Activated CD4-positive, alpha-beta T cell treated with anti-CD3 and anti-CD28 coated beads, Interleukin-2, amount 50 U/mL, for 24 hours (primary cell): ENCODE measurements around the gene OLFML2B.

Experiments used
- DNase-seq, 2 donors: peaks; one replicate each; pipeline ENCODE4 v3.0.0-alpha.2; 2020; ENCODE audit warnings: low read depth in 1 of 2, low spot score in 1 of 2

The OLFML2B gene

DNA sequence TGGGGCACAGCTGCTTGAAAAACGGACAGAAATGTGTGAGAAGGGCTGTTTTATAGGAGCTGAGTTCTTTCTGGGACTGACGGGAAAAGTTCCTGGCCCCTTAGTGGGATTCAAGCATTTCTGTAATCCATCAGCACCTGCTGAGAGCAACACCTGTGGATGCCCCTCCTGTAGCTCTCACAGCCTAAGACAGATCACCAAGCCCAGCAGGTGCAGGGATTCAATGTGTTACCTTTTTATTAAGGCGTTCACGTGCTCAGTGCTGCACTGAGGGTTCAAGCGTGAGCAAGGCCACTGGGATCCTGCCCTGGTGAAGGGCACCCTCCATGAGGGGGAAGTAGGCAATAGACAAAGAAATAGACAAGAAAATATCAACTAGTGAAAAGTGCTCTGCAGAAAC is 14.9 kb downstream of the OLFML2B start:
- no peak for DNase-seq

DNA sequence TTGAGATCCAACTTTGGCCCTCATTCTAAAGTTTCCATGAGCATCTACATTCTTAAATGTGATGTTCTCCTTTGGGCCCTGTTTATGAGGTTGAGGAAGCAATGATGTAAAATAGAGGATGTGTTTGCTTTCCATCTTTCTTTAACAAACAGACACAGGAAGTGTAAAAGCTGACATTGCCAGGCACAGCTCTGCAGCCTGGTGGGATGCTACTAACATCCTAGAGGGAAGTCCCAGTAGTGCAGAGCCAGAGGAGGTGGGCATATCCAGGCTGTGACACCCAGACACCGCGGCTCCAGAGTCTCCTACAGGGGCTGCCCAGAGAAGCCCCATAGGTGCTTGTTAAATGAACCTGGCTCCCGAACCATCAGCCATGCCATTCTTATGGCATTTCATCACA is 16.2 kb downstream of the OLFML2B start:
- no peak for DNase-seq

DNA sequence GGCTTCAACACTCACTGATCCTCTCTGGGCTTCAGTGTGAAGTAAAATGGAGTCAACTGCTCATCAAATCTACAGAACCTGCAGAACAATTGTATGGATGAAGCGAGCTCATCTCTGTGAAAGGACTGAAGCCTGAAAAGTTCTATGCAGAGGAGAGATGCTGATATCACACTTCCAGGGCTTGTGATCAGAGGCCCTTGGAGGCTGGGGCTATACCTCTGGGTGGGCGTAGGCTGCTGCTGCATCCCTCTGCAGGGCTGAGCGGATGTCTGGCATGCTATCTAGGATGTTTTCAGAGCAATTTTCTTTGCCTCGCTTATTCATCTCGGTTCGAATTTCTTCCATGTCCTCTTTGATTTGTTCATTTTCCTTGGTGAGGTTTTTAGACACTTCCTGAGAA is 17.6 kb downstream of the OLFML2B start:
- DNase-seq = no peak

DNA sequence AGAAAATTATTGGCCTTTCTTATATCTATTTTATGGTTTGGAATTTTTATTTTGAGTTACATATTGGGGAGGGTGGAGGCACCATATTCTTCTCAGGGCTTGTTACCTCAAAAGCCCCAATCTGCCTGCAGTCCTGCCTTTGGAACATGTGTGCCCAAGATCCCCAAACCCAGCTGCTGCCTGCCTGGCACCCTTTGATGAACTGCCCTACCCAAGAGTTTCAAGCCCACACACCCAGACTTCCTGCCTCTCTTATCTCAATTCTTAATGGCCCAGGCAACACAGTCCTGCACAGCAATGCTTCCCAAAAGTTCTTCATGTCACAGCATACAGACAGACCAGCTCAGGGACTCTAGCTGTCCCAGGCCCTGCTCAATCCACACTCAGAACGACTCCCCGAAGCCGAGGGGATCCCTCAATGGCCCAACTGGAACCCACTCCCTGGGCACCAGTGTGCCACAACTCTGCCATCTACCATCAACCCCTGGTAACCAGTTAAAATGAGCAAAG is 19.2 kb downstream of the OLFML2B start:
- no peak for DNase-seq

DNA sequence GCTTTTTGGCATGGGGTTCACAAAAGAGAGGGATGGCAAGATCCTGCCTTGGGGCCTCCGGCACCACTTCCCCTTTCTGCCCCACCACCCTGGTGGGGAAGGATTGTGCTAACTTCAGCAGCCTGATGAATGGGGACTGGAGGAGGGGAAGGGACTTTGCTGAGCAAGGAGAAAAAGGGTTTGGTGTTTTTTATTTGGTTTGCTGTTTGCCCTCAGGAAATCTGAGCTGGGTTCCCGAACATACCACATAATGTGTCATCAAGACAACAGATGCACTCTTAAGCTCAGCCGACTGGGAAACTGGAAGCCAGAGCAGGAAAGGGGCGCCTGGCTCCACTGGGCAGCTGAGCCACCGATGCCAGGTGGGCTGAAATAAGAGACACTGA is 19.8 kb downstream of the OLFML2B start:
- DNase-seq = no peak

DNA sequence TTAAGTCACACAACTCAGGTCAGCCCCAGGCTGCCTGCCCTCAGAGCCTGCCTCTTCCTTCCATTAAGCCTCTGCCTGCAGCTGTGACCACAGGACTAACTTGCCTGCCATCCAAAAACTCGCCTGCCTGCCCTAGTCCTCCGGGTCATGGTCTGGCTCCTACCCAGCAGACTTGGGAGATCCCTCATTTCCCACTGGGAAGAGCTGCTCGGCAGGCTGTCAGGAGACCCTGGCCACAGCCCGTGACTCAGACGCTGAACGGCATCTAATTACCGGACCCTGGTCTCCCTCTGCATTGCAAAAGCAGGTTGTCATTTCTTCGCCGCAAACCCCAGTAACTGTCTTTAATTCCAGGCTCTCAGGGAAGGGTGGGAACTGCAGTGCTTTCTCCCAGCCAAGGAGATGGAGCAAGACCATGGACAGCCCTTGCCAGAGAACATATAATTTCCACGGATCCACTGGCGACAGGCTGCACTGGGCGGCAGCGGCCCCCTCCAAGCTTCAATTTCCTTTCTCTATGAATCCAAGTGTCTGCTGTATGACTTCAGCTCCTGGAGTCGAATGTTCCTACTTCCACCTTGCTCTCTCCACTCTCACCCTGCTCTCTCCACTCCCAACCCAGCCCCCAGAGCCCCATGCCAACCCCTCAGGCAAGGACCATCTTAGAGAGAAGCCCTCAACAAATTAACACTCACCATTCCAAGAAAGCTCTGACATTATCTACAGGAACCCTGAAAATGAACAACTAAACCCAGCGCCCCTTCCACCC is 20.4 kb downstream of the OLFML2B start:
- DNase-seq = no peak

DNA sequence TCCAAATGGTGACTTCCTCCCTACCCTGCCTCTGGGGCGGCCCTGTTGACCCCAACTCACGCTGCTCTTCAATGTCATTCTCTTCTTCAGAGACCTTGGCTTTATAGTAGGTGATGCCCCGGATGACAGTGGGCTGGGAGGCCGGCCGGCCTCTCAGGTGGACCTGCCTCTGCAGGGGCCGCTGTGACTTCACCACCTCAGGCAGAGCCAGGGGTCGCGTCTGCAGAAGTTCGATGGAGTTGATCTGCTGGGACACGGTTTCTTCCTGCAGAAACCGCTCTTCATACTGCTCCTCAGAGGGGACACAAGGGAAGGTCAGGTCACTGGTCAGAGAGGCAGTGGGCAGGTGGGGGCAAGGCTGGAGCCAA is 23.6 kb downstream of the OLFML2B start:
- DNase-seq = no peak

DNA sequence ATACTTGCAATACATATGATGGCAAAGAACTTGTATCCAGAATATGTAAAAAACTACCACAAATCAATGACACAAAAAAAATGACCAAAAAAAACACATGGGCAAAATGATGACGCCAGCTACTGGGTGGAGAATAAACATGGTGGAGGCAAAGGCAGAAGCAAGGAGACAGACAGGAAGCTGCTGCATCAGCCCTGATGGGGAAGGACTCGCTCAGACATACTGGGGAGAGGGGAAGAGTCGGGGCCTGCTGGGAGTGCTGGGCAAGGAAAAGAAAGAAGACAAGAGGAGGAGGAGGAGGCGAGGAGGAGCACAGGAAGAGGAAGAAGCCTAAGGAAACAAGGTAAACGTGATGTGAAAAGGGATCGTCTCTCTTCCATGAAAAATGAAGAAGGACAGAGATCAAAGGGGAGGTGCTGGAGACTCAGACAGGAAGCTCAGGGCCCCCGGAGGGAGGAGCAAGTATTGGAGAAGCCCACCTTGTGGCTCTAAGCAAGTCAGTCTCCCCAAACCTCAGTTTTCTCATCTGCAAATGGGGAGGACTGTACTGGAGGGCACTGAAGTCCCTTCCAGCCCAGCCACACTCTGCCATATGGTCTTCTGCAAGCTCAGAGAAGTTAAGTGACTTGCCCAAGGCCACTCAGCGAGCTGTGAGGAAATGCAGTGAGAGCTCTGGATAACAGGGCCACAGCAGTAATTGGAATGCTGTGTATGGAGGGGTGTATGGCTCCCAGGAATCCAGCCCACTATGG is 24.2 kb downstream of the OLFML2B start:
- no peak for DNase-seq

DNA sequence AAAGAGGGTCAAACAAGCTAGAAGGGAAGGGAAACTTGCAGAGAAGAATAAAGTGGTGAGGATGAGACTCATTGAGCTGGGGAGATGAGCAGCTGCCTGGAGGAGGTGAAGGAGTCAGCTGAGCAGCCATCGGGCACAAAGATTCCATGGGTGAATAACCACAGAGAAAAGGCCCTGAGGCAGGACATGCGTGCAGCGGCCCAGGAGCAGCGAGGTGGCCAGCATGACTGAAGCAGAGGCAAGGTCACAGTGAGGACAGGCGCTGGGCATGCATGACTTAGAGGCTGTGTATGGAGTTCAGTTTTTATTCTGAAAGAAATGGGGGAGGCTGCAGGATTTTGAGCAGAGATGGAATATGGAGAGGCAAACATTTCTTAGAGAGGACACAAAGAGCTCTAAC is 24.9 kb downstream of the OLFML2B start:
- DNase-seq = no peak

DNA sequence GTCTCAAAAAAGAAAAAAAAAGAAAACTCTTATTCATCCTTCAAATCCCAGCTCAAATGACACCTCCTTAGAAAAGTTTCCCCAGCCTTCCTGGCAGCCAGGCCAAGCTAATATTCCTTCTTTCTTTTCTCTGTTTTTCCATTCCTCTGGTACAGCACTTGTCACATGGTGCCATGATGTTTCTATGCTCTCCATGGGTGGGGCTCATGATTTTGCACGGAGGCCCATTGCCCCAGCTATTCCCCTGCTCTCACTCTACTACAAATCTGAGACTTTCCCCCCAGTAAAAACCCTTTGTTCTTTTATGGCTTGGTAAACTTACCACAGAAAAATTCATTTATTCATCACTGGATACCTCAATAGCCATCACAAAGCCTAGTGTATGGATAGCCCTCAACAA is 26.5 kb downstream of the OLFML2B start:
- no peak for DNase-seq

DNA sequence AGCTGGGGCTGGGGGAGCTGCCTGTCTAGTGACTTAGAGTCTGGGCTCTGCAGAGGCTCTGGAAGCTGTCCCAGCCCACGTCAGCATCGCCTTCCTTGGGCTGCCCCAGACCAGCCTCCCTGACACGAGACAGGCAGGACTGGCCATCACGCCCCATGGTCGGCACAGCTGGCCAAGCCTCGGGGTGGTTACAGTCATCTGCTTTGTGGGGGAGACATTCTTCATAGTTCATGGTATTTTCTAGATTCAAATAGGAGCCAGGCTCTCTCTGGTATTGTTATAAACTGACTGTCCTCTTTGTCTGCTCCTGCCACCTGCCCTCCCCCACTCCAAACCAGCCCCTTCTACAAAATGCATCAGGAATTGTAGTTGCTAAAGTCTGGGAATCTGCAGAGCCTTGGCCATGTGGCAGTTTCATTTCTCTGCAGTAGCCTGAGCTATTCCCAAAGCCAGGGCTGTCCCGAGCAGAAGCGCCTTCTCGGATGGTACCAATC is 29.4 kb downstream of the OLFML2B start:
- DNase-seq = no peak

DNA sequence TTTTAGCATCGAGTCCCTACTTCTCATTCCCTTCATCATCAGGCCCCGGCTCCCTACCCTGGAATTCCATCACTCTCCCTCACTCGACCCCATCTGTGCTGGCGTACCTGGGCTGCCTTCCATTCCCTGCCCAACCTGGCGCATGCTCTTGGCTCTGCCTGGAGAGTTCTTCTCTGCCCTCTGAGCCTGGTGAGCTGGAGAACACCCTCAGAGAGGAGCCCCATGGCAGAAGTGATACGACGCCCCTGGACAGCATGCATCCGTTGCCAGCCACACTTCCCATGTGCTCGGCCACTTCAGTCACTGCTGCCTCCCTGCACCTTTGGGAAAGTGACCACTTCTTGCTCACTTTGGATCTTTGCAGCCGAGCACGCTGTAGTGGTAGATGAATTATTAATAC is 30.1 kb downstream of the OLFML2B start:
- no peak for DNase-seq

DNA sequence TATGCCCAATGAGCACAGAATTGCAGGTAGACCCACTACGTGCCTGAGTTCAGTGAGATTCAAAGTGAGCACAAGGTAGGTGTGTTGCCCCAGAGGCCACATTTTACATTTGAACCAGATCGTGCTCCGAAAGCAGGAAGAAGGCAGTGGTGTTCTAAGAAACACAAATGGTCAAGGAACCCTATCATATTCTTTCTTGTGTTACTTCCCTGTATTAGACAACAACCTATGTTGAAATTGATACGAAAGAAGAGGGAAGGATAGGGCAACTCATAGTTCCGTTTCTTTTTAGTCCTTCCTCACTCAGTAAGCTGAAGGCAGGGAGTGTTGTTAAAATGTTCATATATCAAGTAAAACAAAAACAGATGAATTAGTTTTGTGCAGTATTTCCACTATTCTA is 33.9 kb downstream of the OLFML2B start:
- DNase-seq = no peak

DNA sequence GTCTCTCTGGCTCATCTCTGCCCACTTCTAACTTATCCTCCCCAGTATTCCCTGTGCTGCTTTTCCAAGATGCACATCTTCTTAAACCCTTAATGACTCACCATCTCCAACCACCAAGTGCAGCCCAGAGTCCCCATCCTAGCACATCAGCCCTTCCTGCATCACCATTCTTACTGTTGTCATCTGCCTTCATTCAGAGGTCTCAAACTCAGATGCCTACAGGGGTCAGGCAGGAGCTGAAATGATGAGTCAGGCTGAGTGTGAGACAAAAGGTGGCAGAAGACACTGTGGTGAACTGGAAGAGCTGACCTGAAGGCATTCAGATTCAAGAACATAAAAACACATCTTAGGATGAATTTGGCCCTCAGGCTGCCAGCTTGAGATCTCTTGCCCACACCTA is 34.6 kb downstream of the OLFML2B start:
- DNase-seq = no peak

DNA sequence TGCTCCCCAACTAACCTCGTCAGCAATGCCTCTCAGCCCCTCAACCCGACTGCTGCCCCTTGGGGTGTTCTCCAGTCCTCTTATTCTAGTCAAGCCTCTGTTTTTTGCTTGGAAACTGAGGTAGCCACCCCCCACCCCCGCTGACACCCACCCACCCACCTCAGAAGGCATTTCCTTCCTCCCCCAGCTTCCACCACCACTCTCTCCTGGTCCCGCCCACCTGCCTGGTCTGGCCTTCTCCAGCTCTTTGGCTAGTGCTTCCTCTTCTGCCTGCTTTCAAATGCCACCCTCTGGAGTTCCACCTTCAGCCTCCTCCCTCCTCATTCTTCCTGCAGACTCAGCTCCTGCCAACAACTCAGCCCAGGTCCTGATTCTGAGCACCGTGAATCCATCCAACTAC is 35.3 kb downstream of the OLFML2B start:
- DNase-seq = no peak

DNA sequence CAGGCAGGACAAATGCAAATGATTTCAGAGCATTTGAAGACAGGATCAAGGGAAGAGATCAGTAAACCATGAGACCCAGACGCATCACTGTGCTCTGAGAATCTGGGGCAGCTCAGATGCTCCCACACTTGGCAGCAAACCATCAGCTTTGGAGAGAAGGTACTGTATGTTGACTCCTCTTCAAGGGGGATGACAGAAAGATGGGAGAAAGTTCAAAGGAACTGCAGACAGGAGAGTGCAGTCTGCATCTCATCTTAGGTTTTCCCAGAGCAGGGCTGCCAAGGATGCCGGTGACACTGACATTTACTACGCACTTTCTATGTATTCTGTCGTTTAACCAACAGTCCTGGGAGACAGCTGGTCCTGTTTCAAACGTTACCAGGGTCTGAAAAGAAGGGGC is 35.8 kb downstream of the OLFML2B start:
- DNase-seq = no peak

DNA sequence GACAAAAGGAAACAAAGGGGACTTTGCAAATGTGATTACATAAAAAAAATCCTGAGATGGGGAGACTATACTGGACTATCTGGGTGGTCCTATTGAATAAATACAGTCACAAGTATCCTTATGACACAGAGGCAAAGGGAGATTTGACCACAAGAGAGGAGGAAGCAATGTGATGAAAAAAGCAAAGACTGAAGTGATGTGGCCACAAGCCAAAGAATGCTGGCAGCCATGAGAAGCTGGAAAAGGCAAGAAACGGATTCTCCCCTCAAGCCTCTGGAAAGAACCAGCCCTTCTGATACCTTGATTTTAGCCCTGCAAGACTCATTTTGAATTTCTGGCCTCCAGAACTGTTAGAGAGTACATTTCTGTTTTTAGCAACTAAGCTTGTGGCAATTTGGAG is 36.4 kb downstream of the OLFML2B start:
- DNase-seq = no peak

DNA sequence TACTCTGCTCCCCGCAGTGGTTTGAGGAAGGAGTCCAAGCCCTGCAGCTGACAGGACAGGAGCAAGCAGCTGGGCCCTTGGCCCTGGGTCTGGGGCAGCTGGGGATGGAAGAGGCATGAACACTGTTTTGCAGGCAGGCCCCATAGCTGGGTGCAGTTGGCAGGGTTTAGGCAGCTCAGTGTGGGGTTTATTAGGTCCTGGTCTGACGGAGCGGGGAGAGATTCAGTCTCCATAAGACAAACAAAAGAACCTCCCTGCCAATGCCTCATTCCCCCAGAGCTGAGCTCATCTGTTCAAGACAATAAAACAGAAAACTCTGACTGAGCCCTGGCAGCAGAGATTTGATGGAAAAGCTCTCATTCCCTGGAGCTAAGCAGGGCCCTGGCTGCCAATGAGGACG is 37.3 kb downstream of the OLFML2B start:
- no peak for DNase-seq

DNA sequence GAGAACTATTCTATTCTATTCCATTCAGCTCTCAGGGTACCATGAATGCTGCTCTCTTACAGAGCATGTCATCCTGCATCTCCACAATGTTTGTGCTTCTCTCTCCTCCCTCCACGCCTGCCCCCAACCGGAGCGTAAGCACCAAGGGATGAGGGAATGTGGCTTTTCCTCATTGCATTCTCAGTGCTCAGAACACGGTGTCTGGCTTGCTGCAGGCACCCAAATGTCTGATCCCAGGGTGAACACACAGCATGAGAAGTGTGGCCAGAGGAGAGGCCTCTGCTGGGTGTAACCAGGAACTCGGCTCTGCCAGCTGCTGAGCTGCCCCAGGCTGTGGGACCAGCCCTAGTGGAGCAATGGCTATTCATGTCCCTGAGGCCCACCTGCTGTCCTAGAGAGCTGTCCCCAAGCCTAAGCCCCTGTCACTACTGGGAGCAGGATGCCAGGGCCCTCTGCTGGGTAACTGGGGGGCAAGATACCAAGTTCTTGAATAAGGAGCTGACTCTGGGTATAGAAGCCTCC is 38.3 kb downstream of the OLFML2B start:
- no peak for DNase-seq

DNA sequence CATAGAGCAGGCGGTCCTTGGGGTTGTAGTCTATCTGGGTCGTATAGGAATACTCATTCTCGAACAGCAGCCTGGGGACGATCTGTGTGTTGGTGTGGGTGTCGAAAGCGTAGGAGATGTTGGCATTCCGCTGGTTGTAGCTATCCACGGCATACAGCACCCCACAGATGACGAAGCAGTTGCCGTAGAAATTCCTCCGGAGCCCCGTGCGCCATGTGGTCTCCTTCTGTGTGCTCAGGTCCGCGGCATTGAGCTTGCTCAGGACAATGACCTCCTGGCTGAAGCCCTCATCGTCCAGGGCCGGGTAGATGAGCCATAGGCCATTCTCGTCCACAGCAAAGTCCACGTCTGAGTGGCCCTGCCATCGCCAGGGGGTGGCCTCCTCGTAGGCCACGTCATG is 39.9 kb downstream of the OLFML2B start:
- no peak for DNase-seq

DNA sequence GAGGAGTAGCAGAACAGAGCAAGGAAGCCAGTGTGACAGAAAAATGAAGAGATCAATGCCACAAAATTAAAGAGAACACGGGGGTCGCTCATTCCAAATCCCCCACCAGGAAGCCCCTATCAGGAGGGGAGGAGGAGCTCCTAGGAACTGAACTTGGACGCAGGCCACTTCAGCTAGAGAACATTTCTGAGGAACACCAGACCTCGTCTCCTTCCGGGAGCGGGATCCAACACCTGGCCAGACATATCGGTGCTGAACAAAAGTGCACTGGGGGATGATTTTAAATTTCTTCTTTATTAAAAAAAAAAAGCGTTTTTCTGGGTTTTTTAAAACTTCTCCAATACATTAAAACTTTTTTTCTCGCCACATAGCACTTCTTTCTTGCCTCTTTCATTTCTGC is 40.8 kb downstream of the OLFML2B start:
- no peak for DNase-seq

DNA sequence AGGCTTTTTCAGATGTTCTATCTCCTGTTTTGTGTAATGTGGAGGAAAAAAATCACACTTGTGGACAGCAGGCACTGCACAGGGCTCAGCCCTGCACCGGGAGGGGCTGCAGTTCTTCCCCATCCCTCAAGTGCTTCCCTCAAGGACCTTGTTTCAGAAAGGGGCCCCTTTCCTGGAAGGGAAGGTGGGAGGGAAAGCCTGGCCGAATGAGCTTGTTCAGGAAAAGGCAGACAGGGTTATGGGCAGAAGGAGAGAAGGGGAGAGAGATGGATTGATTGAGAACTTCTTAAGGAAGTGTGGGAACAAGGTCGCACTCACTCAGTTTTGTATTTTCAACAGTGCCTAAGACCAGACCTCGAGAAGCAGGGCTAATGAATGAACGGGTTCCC is 41.2 kb downstream of the OLFML2B start:
- DNase-seq = no peak
